ENCODE data around the gene CREB3L4. TPM values are rescaled to one million over a fixed set of nuclear protein-coding genes. Genes with fewer than 3 reads are reported as not detected.

The CREB3L4 gene
- total RNA-seq, 1 experiment from 2014 or later = 12.3 TPM

DNA sequence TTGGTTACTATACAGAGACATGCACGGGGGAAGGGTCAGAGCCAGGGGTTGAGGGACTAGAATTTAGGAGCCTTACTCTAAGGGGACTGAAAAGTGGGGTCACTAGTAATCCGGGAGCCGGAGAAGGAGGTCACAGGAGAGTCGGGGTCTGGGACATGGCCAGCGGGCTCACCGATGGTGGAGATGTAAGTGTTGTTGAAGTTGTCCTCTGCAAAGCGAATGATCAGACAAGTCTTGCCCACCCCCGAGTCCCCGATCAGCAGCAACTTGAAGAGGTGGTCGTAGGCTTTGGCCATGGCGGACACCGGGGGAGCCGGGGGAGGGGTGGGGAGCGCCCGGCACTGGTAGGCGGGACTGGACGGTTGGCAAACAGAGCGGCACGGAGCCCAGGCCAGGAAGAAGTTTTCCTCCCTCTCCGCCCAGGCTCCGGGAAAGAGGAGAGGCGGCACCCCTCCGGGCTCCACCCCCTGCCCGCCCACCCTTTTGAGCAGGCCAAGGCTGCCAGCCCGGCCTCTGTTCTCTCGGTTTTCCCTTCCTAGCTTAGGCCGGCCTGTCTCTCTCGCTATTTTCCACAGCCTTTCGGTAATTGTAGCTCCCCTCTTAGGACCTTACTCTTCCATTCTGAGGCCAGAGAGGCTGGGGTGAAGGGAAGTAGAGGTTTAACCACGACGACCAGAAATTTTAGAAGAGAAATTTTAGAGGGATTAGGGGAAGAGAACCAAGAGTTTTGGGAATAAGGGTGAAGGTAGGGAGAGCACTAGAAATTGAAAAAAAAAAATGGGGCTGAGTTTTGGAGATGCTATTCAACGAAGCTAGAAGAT lies 18.4 kb downstream of the CREB3L4 start, which contains the start of gene RAB13:
RAB13 (minus strand) TSS at position 399 of the 821 bp plus-strand sequence; CDS start at position 296, 103 bp downstream.
- H3K4me3 ChIP-seq (ENCODE audit: low read depth in 2 of 2, low read length in 2 of 2) = peak within 1 kb of the TSS; percentile 60 to 76
- H3K27ac ChIP-seq (ENCODE audit: low read length) = peak within 1 kb of the TSS; percentile 91
- peaks cover 2% of the 10 kb centered on the region; the same call in 1 of the 2 replicates for H3K36me3 ChIP-seq (ENCODE audit: control insufficient read depth, insufficient read depth, low read length)
- ChIA-PET CTCF (interaction anchor here (1.0 to 1.2 kb wide), 4 partner anchors 38 to 477 kb away, joined by 3 to 5 read pairs (median 4); no protein-coding TSS in a partner anchor), POLR2A (interaction anchor here (0.6 to 0.9 kb wide), 4 partner anchors 24 to 434 kb away, joined by 3 to 7 read pairs (median 4); no protein-coding TSS in a partner anchor)
- no TSS peak for BruUV-seq (replicated peaks)
- no peaks in the 10 kb centered on the region for H3K27me3 ChIP-seq (ENCODE audit: control insufficient read depth, insufficient read depth, low read length)
- intact Hi-C loops (cut with micrococcal nuclease; ENCODE audit: unreplicated experiment) = loop anchor here (2.0 to 5.0 kb wide), 2 partner anchors 189 to 309 kb away; partner anchors contain the start of gene NPR1
- ATAC-seq = peak; percentile 90
- no peak for DNase-seq (ENCODE audit: low read depth, low spot score)
- TF ChIP-seq REST (IDR thresholded peaks at IDR 0.05; ENCODE audit: insufficient read depth in 1 of 2, low read depth in 2 of 2, low read length in 1 of 2) (no peak), SIN3A (IDR thresholded peaks at IDR 0.05; ENCODE audit: borderline replicate concordance, insufficient read depth, low read depth, low read length) (no peak), POLR2AphosphoS5 (IDR thresholded peaks at IDR 0.05; ENCODE audit: low read depth, low read length) (no peak), TCF7L2 (IDR thresholded peaks at IDR 0.05; ENCODE audit: low read depth, low read length) (no peak)
- TF ChIP-seq, protein P1, sequence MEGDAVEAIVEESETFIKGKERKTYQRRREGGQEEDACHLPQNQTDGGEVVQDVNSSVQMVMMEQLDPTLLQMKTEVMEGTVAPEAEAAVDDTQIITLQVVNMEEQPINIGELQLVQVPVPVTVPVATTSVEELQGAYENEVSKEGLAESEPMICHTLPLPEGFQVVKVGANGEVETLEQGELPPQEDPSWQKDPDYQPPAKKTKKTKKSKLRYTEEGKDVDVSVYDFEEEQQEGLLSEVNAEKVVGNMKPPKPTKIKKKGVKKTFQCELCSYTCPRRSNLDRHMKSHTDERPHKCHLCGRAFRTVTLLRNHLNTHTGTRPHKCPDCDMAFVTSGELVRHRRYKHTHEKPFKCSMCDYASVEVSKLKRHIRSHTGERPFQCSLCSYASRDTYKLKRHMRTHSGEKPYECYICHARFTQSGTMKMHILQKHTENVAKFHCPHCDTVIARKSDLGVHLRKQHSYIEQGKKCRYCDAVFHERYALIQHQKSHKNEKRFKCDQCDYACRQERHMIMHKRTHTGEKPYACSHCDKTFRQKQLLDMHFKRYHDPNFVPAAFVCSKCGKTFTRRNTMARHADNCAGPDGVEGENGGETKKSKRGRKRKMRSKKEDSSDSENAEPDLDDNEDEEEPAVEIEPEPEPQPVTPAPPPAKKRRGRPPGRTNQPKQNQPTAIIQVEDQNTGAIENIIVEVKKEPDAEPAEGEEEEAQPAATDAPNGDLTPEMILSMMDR (IDR thresholded peaks at IDR 0.05) = no peak
- peaks cover 8% of the 10 kb centered on the region for H3K4me1 ChIP-seq (ENCODE audit: control insufficient read depth, insufficient read depth, low read length)
- in situ Hi-C loops (cut with HindIII; ENCODE audit: low pct_unique_long_range_greater_than_20kb, low sequenced_read_pairs) = no loop called here
- no peaks in the 10 kb centered on the region for H3K9me3 ChIP-seq (ENCODE audit: control insufficient read depth, insufficient read depth, low read depth, low read length)

GRCh38 chr1:153987621-153988020 lies 19.9 kb downstream of the CREB3L4 start:
- in situ Hi-C loops (cut with HindIII; ENCODE audit: low pct_unique_long_range_greater_than_20kb, low sequenced_read_pairs) (no loop called here), intact Hi-C loops (cut with micrococcal nuclease; ENCODE audit: unreplicated experiment) (loop anchor here (2.0 to 5.0 kb wide), 2 partner anchors 191 to 310 kb away; partner anchors contain the start of gene NPR1)
- DNase-seq (ENCODE audit: low read depth, low spot score) (no peak), ATAC-seq (no peak)
- ChIA-PET POLR2A (interaction anchor here (0.6 to 0.7 kb wide), 4 partner anchors 55 to 191 kb away, joined by 3 to 7 read pairs (median 5); no protein-coding TSS in a partner anchor), CTCF (interaction anchor here (0.7 to 1.2 kb wide), 5 partner anchors 10 to 191 kb away, joined by 3 to 6 read pairs (median 4); partner anchors contain the start of gene JTB)
- Histone ChIP-seq H3K27me3 (ENCODE audit: control insufficient read depth, insufficient read depth, low read length) (no peaks in the 10 kb centered on the region), H3K4me3 (ENCODE audit: low read depth in 2 of 2, low read length in 2 of 2) (no peak overlapping the region), H3K4me1 (ENCODE audit: control insufficient read depth, insufficient read depth, low read length) (peaks cover 18% of the 10 kb centered on the region), H3K9me3 (ENCODE audit: control insufficient read depth, insufficient read depth, low read depth, low read length) (no peaks in the 10 kb centered on the region), H3K27ac (ENCODE audit: low read length) (no peak overlapping the region), H3K36me3 (ENCODE audit: control insufficient read depth, insufficient read depth, low read length) (peaks cover 14% of the 10 kb centered on the region)
- TF ChIP-seq REST (IDR thresholded peaks at IDR 0.05; ENCODE audit: insufficient read depth in 1 of 2, low read depth in 2 of 2, low read length in 1 of 2) (no peak), POLR2AphosphoS5 (IDR thresholded peaks at IDR 0.05; ENCODE audit: low read depth, low read length) (no peak), TCF7L2 (IDR thresholded peaks at IDR 0.05; ENCODE audit: low read depth, low read length) (no peak), SIN3A (IDR thresholded peaks at IDR 0.05; ENCODE audit: borderline replicate concordance, insufficient read depth, low read depth, low read length) (no peak)
- TF ChIP-seq, protein P1 (IDR thresholded peaks at IDR 0.05) = no peak
- BruUV-seq (replicated peaks) = no TSS peak

Measured in Panc1 (cell line).